ENCODE data around the gene TBC1D8.

Gene TBC1D8

GRCh38 chr2:100998235-100998573, 153.0 kb downstream of the TBC1D8 start:
- DNase-seq (ENCODE audit: low read depth): no peak

- DNase-seq (ENCODE audit: low read depth): no peak
Measured at GRCh38 chr2:100997509-100998234, 153.5 kb downstream of the TBC1D8 start.

- no peak for DNase-seq (ENCODE audit: low read depth)
Measured at GRCh38 chr2:100995309-100996075, 155.7 kb downstream of the TBC1D8 start.

GRCh38 chr2:100993294-100993693, 157.9 kb downstream of the TBC1D8 start:
- no peak for DNase-seq (ENCODE audit: low read depth)

GRCh38 chr2:100992262-100992661, 158.9 kb downstream of the TBC1D8 start:
- no peak for DNase-seq (ENCODE audit: low read depth)

GRCh38 chr2:100991404-100991773, 159.8 kb downstream of the TBC1D8 start:
- no peak for DNase-seq (ENCODE audit: low read depth)

- no peak for DNase-seq (ENCODE audit: low read depth)
Measured at GRCh38 chr2:100990650-100991403, 160.4 kb downstream of the TBC1D8 start.

GRCh38 chr2:100990166-100990565, 161.0 kb downstream of the TBC1D8 start:
- no peak for DNase-seq (ENCODE audit: low read depth)

- no peak for DNase-seq (ENCODE audit: low read depth)
Measured at GRCh38 chr2:100989666-100990065, 161.5 kb downstream of the TBC1D8 start.

GRCh38 chr2:100988630-100989417, 162.4 kb downstream of the TBC1D8 start:
- no peak for DNase-seq (ENCODE audit: low read depth)

- DNase-seq (ENCODE audit: low read depth): no peak
Measured at GRCh38 chr2:100987974-100988373, 163.2 kb downstream of the TBC1D8 start.

- no peak for DNase-seq (ENCODE audit: low read depth)
Measured at GRCh38 chr2:100987536-100987935, 163.6 kb downstream of the TBC1D8 start.

- DNase-seq (ENCODE audit: low read depth): no peak
Measured at GRCh38 chr2:100986157-100986556, 165.0 kb downstream of the TBC1D8 start.

GRCh38 chr2:100984892-100985307, 166.3 kb downstream of the TBC1D8 start:
- DNase-seq (ENCODE audit: low read depth): peak; percentile 63

GRCh38 chr2:100983684-100984310, 167.4 kb downstream of the TBC1D8 start:
- no peak for DNase-seq (ENCODE audit: low read depth)

GRCh38 chr2:100983201-100983600, 168.0 kb downstream of the TBC1D8 start:
- DNase-seq (ENCODE audit: low read depth): no peak

- DNase-seq (ENCODE audit: low read depth): no peak
Measured at GRCh38 chr2:100982431-100982861, 168.7 kb downstream of the TBC1D8 start.

GRCh38 chr2:100981011-100981410, 170.2 kb downstream of the TBC1D8 start:
- DNase-seq (ENCODE audit: low read depth): no peak

- DNase-seq (ENCODE audit: low read depth): no peak
Measured at GRCh38 chr2:100980046-100980445, 171.1 kb downstream of the TBC1D8 start.

GRCh38 chr2:100978582-100979191, 172.5 kb downstream of the TBC1D8 start:
- no peak for DNase-seq (ENCODE audit: low read depth)

- DNase-seq (ENCODE audit: low read depth): no peak
Measured at GRCh38 chr2:100977511-100977910, 173.7 kb downstream of the TBC1D8 start.
